ENCODE measurements around the gene IL22RA1.

The IL22RA1 gene

DNA sequence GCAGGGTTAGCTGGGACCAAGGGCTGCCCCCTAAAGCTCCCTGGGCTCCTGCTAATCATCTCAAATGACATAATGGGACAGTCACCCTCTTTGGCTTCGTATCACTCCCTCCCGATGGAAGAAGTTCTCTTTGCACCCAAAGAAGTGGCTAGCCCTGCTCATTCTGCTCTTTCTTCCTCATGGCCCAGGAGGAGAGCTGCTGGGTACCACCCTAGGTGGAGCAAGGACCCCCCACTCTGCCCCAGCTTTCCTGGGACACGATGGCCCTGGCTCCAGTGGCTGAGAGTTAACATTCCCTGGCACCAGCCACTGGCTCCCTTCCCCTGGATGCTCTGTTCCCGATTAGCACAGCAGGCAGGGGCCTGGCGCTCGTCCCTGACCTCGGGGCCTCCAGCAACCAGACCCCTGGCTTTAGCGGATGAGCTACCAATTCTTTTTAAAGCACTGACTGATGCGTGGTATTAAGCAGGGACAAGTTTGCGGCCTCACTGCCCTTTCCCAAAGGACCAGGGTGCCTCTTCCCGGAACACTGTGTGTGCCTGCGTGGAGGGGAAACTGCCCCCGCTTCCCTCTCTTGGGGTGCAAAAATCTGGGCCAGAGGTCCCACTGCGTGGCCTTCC is 32.2 kb downstream of the IL22RA1 start:
- H3K4ac ChIP-seq (ENCODE audit: low read length): no peak overlapping the region
- H3K18ac ChIP-seq (ENCODE audit: low read length): peak overlapping the region; percentile 84
- no peak overlapping the region for H2AK5ac ChIP-seq (ENCODE audit: low read depth, low read length)
- no peak for DNase-seq (ENCODE audit: low spot score)
- H3K36me3 ChIP-seq (replicated peaks in 1 of 2; ENCODE audit: control insufficient read depth in 2 of 2, insufficient read depth in 2 of 2, low read length in 2 of 2): no peaks in the 10 kb centered on the region
- no peak overlapping the region for H2BK5ac ChIP-seq (ENCODE audit: low read length)
- no CpG with 5 or more reads among the region's 14 CpGs for WGBS, 2 donors (ENCODE audit: extremely low coverage in 2 of 2, insufficient read length in 2 of 2, insufficient replicate concordance in 1 of 2)
- no peaks in the 10 kb centered on the region for H3K79me1 ChIP-seq (ENCODE audit: low read depth, low read length)
- no peak overlapping the region for H2BK12ac ChIP-seq (ENCODE audit: low read length)
- no peak overlapping the region for H3K4me3 ChIP-seq (ENCODE audit: low read length in 2 of 2)
- H3K27ac ChIP-seq (replicated peaks; ENCODE audit: low read length): no peak overlapping the region
- no peak overlapping the region for H3K14ac ChIP-seq (ENCODE audit: low read length)
- H4K91ac ChIP-seq (ENCODE audit: low read depth, low read length, poor library complexity): no peak overlapping the region
- H3K9me3 ChIP-seq (replicated peaks in 1 of 2; ENCODE audit: control insufficient read depth in 2 of 2, insufficient read depth in 1 of 2, low read depth in 1 of 2, low read length in 2 of 2): no peaks in the 10 kb centered on the region
- peaks cover 0 to 46% (median 0%) of the 10 kb centered on the region in 3 experiments for H3K27me3 ChIP-seq (ENCODE audit: control insufficient read depth in 3 of 3, insufficient read depth in 3 of 3, low read depth in 1 of 3, low read length in 3 of 3)
- H4K8ac ChIP-seq (ENCODE audit: low read depth, low read length): no peak overlapping the region
- H3K9ac ChIP-seq (ENCODE audit: low read depth, low read length, poor library complexity): no peak overlapping the region
- no peak overlapping the region for H2AFZ ChIP-seq (ENCODE audit: low read length)
- no peak overlapping the region for H2BK15ac ChIP-seq (ENCODE audit: low read length)
- H2BK120ac ChIP-seq (ENCODE audit: low read depth, low read length): no peak overlapping the region
- peaks cover 0 to 29% of the 10 kb centered on the region in 2 donors for H3K4me1 ChIP-seq (ENCODE audit: control insufficient read depth in 2 of 2, insufficient read depth in 1 of 2, low read depth in 1 of 2, low read length in 2 of 2)
- H3K4me2 ChIP-seq (ENCODE audit: insufficient read depth, low read length, poor library complexity, severe bottlenecking): no peak overlapping the region
- peak overlapping the region; percentile 49 for H3K23ac ChIP-seq (ENCODE audit: low read depth, low read length, poor library complexity)

DNA sequence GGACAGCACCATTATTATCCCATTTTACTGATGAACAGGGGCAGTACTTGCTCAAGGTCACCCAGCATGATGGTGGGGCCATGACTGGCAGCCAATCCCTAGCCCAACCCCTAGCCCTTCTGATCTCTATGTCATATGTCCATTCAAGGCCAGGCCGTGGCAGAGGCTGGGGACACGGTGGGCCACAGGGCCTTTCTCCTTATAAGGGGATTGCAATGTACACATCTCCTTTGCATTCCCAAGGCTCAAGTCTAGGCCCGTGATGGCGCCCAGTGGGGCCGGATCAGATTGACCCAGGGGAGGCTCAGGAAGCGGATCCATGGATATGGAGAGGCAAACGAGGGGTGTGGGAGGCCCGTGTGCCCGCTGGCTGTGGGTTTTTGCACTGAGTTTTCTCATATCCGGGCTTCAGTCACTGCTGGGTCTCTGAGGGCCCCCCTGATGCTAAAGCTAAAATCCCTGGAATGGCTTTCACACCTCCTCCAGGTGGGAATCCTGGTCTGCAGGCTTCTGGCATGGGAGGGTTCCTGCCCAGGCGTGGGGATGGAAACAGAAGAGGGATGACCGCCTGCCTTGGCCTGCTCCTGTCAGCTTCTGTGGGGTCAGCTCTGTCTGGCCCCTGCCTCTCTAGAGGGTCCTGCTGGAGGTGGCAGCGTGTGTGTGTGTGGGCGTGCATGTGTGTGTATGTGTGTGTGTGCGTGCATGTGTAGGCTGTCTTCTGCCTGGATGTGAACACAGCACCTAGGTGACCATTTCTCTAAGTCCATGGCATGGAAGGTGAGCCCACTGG is 33.1 kb downstream of the IL22RA1 start:
- Histone ChIP-seq H4K91ac (ENCODE audit: low read depth, low read length, poor library complexity) (no peak overlapping the region), H2BK12ac (ENCODE audit: low read length) (no peak overlapping the region), H3K36me3 (replicated peaks in 1 of 2; ENCODE audit: control insufficient read depth in 2 of 2, insufficient read depth in 2 of 2, low read length in 2 of 2) (no peaks in the 10 kb centered on the region), H4K8ac (ENCODE audit: low read depth, low read length) (no peak overlapping the region), H3K27me3 (ENCODE audit: control insufficient read depth in 3 of 3, insufficient read depth in 3 of 3, low read depth in 1 of 3, low read length in 3 of 3) (peaks cover 0 to 46% (median 0%) of the 10 kb centered on the region in 3 experiments), H3K18ac (ENCODE audit: low read length) (no peak overlapping the region), H3K27ac (replicated peaks; ENCODE audit: low read length) (no peak overlapping the region), H2AFZ (ENCODE audit: low read length) (no peak overlapping the region), H3K9ac (ENCODE audit: low read depth, low read length, poor library complexity) (no peak overlapping the region), H3K4me2 (ENCODE audit: insufficient read depth, low read length, poor library complexity, severe bottlenecking) (no peak overlapping the region), H3K79me1 (ENCODE audit: low read depth, low read length) (no peaks in the 10 kb centered on the region), H2AK5ac (ENCODE audit: low read depth, low read length) (no peak overlapping the region), H3K4me3 (ENCODE audit: low read length in 2 of 2) (no peak overlapping the region), H3K23ac (ENCODE audit: low read depth, low read length, poor library complexity) (no peak overlapping the region), H3K9me3 (replicated peaks in 1 of 2; ENCODE audit: control insufficient read depth in 2 of 2, insufficient read depth in 1 of 2, low read depth in 1 of 2, low read length in 2 of 2) (no peaks in the 10 kb centered on the region), H3K4me1 (ENCODE audit: control insufficient read depth in 2 of 2, insufficient read depth in 1 of 2, low read depth in 1 of 2, low read length in 2 of 2) (peaks cover 0 to 29% of the 10 kb centered on the region in 2 donors), H2BK15ac (ENCODE audit: low read length) (no peak overlapping the region), H3K14ac (ENCODE audit: low read length) (no peak overlapping the region), H2BK120ac (ENCODE audit: low read depth, low read length) (no peak overlapping the region), H3K4ac (ENCODE audit: low read length) (no peak overlapping the region), H2BK5ac (ENCODE audit: low read length) (no peak overlapping the region)
- no peak for DNase-seq (ENCODE audit: low spot score)
- no CpG with 5 or more reads among the region's 15 CpGs for WGBS, 2 donors (ENCODE audit: extremely low coverage in 2 of 2, insufficient read length in 2 of 2, insufficient replicate concordance in 1 of 2)

DNA sequence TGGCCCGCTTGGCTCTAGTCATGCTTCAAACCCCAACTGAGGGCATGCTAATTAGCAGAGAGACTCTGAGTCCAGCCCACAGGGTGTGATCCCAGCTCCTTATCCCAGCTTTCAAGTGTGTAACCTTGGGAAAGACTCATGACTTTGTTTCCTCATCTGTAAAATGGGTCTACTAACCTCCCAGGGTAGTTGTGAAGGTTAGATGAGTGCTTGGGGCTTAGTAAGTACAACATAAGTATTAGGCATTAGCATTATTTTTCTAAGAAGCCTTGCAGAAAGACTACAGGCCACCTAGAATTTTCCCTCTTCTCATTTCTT is 33.8 kb downstream of the IL22RA1 start:
- no CpG with 5 or more reads among the region's 1 CpG for WGBS, 2 donors (ENCODE audit: extremely low coverage in 2 of 2, insufficient read length in 2 of 2, insufficient replicate concordance in 1 of 2)
- Histone ChIP-seq H3K14ac (ENCODE audit: low read length) (no peak overlapping the region), H2BK120ac (ENCODE audit: low read depth, low read length) (no peak overlapping the region), H2BK15ac (ENCODE audit: low read length) (no peak overlapping the region), H3K4me2 (ENCODE audit: insufficient read depth, low read length, poor library complexity, severe bottlenecking) (no peak overlapping the region), H3K9me3 (replicated peaks in 1 of 2; ENCODE audit: control insufficient read depth in 2 of 2, insufficient read depth in 1 of 2, low read depth in 1 of 2, low read length in 2 of 2) (no peaks in the 10 kb centered on the region), H2BK12ac (ENCODE audit: low read length) (no peak overlapping the region), H2BK5ac (ENCODE audit: low read length) (no peak overlapping the region), H3K9ac (ENCODE audit: low read depth, low read length, poor library complexity) (no peak overlapping the region), H3K18ac (ENCODE audit: low read length) (no peak overlapping the region), H3K23ac (ENCODE audit: low read depth, low read length, poor library complexity) (no peak overlapping the region), H3K79me1 (ENCODE audit: low read depth, low read length) (no peaks in the 10 kb centered on the region), H4K8ac (ENCODE audit: low read depth, low read length) (no peak overlapping the region), H3K36me3 (replicated peaks in 1 of 2; ENCODE audit: control insufficient read depth in 2 of 2, insufficient read depth in 2 of 2, low read length in 2 of 2) (no peaks in the 10 kb centered on the region), H2AK5ac (ENCODE audit: low read depth, low read length) (no peak overlapping the region), H3K4me1 (ENCODE audit: control insufficient read depth in 2 of 2, insufficient read depth in 1 of 2, low read depth in 1 of 2, low read length in 2 of 2) (peaks cover 0 to 29% of the 10 kb centered on the region in 2 donors), H3K4me3 (ENCODE audit: low read length in 2 of 2) (no peak overlapping the region), H3K27ac (replicated peaks; ENCODE audit: low read length) (no peak overlapping the region), H2AFZ (ENCODE audit: low read length) (no peak overlapping the region), H3K27me3 (ENCODE audit: control insufficient read depth in 3 of 3, insufficient read depth in 3 of 3, low read depth in 1 of 3, low read length in 3 of 3) (peaks cover 0 to 46% (median 0%) of the 10 kb centered on the region in 3 experiments), H4K91ac (ENCODE audit: low read depth, low read length, poor library complexity) (no peak overlapping the region), H3K4ac (ENCODE audit: low read length) (no peak overlapping the region)
- no peak for DNase-seq (ENCODE audit: low spot score)

DNA sequence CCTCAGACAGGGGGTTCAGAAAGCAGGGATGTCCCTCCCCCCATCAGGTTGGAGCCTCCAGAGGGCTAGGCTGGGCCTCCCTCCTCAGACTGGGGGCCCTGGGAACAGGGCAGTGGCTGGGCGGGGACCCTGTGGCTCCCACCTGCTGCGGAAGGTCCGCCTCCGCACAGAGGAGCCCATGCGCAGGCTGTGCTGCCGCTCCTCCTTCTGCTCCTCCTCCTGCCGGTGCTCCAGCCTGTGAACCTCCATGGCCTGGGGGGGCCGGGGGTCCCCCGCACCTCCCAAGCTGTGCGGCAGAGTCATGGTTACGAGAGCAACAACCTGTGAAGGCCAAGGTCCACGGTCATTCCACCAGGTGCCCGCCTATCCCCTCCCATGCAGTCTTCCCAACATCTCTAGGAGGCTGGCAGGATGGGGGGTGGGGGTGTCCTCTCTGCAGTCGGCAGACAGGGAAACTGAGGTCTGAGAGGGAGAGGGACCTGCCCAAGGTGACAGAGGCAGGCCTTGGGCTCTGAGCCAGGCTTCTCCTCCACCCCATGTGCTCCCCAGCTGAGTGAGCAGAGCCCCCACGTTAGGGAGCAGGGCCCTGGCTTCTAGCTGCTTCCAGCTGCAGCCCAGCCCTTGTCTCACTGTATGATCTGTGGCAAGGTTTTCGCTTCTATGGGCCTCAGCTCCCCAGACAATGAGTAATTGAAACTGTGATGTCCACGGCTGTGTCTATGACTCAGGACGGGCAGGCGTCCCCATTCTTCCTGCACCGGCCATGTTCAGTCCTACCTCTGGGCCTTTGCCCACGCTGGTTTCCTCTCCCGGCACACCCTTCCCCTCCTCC is 34.4 kb downstream of the IL22RA1 start:
- no peak overlapping the region for H3K4me3 ChIP-seq (ENCODE audit: low read length in 2 of 2)
- peaks cover 0 to 44% (median 0%) of the 10 kb centered on the region in 3 experiments for H3K27me3 ChIP-seq (ENCODE audit: control insufficient read depth in 3 of 3, insufficient read depth in 3 of 3, low read depth in 1 of 3, low read length in 3 of 3)
- H2BK15ac ChIP-seq (ENCODE audit: low read length): peak overlapping the region; percentile 59
- H3K4me1 ChIP-seq (ENCODE audit: control insufficient read depth in 2 of 2, insufficient read depth in 1 of 2, low read depth in 1 of 2, low read length in 2 of 2): peaks cover 0 to 29% of the 10 kb centered on the region in 2 donors
- peak overlapping the region; percentile 4 for H3K9ac ChIP-seq (ENCODE audit: low read depth, low read length, poor library complexity)
- WGBS, 2 donors (ENCODE audit: extremely low coverage in 2 of 2, insufficient read length in 2 of 2, insufficient replicate concordance in 1 of 2): no CpG with 5 or more reads among the region's 22 CpGs
- H2AFZ ChIP-seq (ENCODE audit: low read length): peak overlapping the region; percentile 33
- H3K18ac ChIP-seq (ENCODE audit: low read length): peak overlapping the region; percentile 81
- no peak overlapping the region for H3K4ac ChIP-seq (ENCODE audit: low read length)
- H3K27ac ChIP-seq (replicated peaks; ENCODE audit: low read length): no peak overlapping the region
- H3K9me3 ChIP-seq (replicated peaks in 1 of 2; ENCODE audit: control insufficient read depth in 2 of 2, insufficient read depth in 1 of 2, low read depth in 1 of 2, low read length in 2 of 2): no peaks in the 10 kb centered on the region
- no peak overlapping the region for H3K4me2 ChIP-seq (ENCODE audit: insufficient read depth, low read length, poor library complexity, severe bottlenecking)
- no peak overlapping the region for H3K14ac ChIP-seq (ENCODE audit: low read length)
- no peaks in the 10 kb centered on the region for H3K36me3 ChIP-seq (replicated peaks in 1 of 2; ENCODE audit: control insufficient read depth in 2 of 2, insufficient read depth in 2 of 2, low read length in 2 of 2)
- H3K79me1 ChIP-seq (ENCODE audit: low read depth, low read length): no peaks in the 10 kb centered on the region
- H3K23ac ChIP-seq (ENCODE audit: low read depth, low read length, poor library complexity): no peak overlapping the region
- no peak overlapping the region for H2BK5ac ChIP-seq (ENCODE audit: low read length)
- no peak overlapping the region for H4K8ac ChIP-seq (ENCODE audit: low read depth, low read length)
- no peak for DNase-seq (ENCODE audit: low spot score)
- H2BK12ac ChIP-seq (ENCODE audit: low read length): no peak overlapping the region
- H2BK120ac ChIP-seq (ENCODE audit: low read depth, low read length): no peak overlapping the region
- peak overlapping the region; percentile 16 for H2AK5ac ChIP-seq (ENCODE audit: low read depth, low read length)
- no peak overlapping the region for H4K91ac ChIP-seq (ENCODE audit: low read depth, low read length, poor library complexity)

Measured in neuronal stem cell (in vitro differentiated cells).